Brain microvascular endothelial cell (primary cell): ENCODE data around the gene POLR3A.

ENCODE experiments used
- DNase-seq: peaks from one replicate; pipeline ENCODE4 v3.0.0-alpha.2; 2020
- H3K27ac ChIP-seq: fragments of 250-450 bp; sonication (Bioruptor Pico); 2 replicates; pipeline ENCODE4 v1.5.1; 2020; ENCODE audit warnings: mild to moderate bottlenecking, moderate library complexity
- H3K27me3 ChIP-seq: fragments of 250-450 bp; sonication (Bioruptor Pico); replicated peaks from 2 replicates; pipeline ENCODE4 v1.5.1; 2020; ENCODE audit warnings: mild to moderate bottlenecking
- H3K36me3 ChIP-seq: fragments of 250-450 bp; sonication (Bioruptor Pico); replicated peaks from 2 replicates; pipeline ENCODE4 v1.5.1; 2020; ENCODE audit warnings: mild to moderate bottlenecking
- H3K4me3 ChIP-seq: 2 replicates; pipeline ENCODE4 v1.5.1; 2011; ENCODE audit warnings: low read depth, mild to moderate bottlenecking, control low read depth, low read length, moderate library complexity
- CTCF ChIP-seq: IDR thresholded peaks from 2 replicates; pipeline ENCODE4 v1.5.1; 2011; ENCODE audit warnings: low read depth, mild to moderate bottlenecking, moderate library complexity, low read length, control low read depth, inconsistent platforms; ENCODE audit errors: missing control alignments
- in situ Hi-C: cut with HindIII; loops from 2 replicates; pipeline ENCODE4 v1.10.0; 2017; ENCODE audit warnings: low sequenced_read_pairs, low pct_ligation_motif_present

Gene POLR3A

DNA sequence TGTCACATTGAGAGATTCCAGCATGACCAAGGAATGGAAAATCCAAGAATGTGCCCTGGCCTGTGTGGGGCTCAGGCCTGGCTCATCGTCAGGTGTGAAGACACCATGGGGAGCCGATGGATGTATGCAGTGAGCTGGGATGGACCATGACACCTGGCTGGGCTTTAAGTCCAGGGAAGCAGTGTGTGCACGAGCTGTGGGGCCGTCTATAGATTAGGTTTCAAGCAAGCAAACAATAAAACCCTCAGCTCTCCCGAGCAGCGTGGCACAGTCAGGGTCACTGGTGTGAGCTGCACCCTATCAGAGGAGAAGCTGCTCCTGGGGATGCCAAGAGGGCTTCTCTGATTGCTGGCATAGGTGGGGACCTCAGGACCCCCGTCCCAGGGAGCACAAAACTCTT, 52.3 kb downstream of the POLR3A start:
- Histone ChIP-seq H3K36me3 (peaks cover 57% of the 10 kb centered on the region), H3K27me3 (no peaks in the 10 kb centered on the region), H3K27ac (no peak overlapping the region), H3K4me3 (no peak overlapping the region)
- in situ Hi-C loops = no loop called here
- no peak for DNase-seq
- no peak for TF ChIP-seq CTCF

DNA sequence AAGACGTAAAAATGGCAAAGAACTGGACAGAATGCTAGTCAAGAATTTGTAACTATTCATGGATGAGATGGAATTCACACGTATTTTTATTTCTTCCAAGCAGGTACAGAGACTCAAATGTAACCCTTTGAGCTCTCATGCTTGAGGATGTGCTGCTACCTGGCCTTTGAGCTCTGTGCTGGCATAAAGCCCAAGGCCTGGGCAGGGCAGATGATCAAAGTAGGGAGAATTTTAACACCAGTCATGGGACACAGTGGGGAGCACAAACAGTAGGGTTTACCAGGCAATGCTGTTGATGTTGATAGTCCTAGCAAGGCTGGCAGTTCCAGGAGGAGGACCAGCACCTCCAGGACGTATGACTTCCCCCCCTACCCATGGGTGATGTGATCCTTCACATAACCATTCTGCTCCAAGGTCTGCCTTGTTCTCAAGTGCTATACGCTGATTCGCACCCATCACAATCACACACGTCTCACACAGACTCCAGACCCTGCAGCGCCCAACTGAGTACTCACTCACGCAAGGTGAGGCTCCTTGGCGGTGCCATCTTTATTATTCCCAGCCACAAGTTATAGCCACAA, 54.1 kb downstream of the POLR3A start:
- in situ Hi-C loops = no loop called here
- no peak overlapping the region for H3K4me3 ChIP-seq
- H3K36me3 ChIP-seq = peaks cover 45% of the 10 kb centered on the region
- H3K27ac ChIP-seq = no peak overlapping the region
- no peak for DNase-seq
- no peaks in the 10 kb centered on the region for H3K27me3 ChIP-seq
- TF ChIP-seq CTCF = no peak

DNA sequence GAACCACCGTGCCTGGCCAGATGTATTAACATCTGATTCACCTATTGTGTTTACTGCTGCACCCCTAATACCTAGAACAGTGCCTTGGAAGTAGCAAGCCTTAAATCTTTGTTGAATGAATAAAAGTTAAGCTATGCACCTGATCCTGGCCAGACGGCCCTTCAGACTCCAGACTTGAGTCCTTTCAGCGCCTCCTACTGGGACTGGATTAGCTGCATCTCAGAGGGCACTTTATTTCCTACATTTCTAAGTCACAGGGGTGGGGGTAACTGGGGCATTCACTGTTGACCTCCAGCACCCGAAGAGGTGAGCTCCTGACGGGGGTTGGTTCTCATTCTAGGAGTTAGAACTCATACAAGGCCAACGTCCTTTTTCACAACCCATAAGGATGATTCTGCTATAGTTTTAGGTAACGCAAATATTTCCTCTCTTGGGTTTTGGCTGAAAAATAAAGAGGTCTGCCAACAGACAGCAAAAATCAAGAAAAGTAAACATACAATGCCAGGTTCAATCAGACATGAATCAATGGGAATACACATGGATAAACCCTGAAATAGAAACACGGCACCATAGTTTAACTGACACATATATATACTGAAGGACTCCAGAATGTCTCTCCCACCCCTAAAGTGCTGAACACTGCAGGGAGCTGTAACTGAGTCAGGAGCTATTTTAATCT, 54.8 kb downstream of the POLR3A start:
- peak; percentile 72 for TF ChIP-seq CTCF
- in situ Hi-C loops = no loop called here

GRCh38 chr10:77973276-77973675, 56.0 kb downstream of the POLR3A start:
- DNase-seq = no peak
- H3K36me3 ChIP-seq = peaks cover 28% of the 10 kb centered on the region
- no peak overlapping the region for H3K4me3 ChIP-seq
- no peak for TF ChIP-seq CTCF
- in situ Hi-C loops = no loop called here
- H3K27ac ChIP-seq = no peak overlapping the region
- H3K27me3 ChIP-seq = no peaks in the 10 kb centered on the region

More for the DNA sequence above, 54.8 kb downstream of the POLR3A start:
- H3K27me3 ChIP-seq = no peaks in the 10 kb centered on the region
- no peak overlapping the region for H3K27ac ChIP-seq
- no peak overlapping the region for H3K4me3 ChIP-seq
- H3K36me3 ChIP-seq = peaks cover 38% of the 10 kb centered on the region
- DNase-seq = peak; percentile 53

- in situ Hi-C loops = no loop called here
- peaks cover 17% of the 10 kb centered on the region for H3K36me3 ChIP-seq
- TF ChIP-seq CTCF = no peak
- DNase-seq = no peak
- no peak overlapping the region for H3K27ac ChIP-seq
- H3K4me3 ChIP-seq = no peak overlapping the region
- H3K27me3 ChIP-seq = no peaks in the 10 kb centered on the region
Measured at GRCh38 chr10:77972148-77972547, 57.2 kb downstream of the POLR3A start.

GRCh38 chr10:77971804-77972144, 57.5 kb downstream of the POLR3A start:
- H3K36me3 ChIP-seq = peaks cover 13% of the 10 kb centered on the region
- in situ Hi-C loops = no loop called here
- no peak for DNase-seq
- no peaks in the 10 kb centered on the region for H3K27me3 ChIP-seq
- peak overlapping the region; percentile 53 for H3K27ac ChIP-seq
- no peak for TF ChIP-seq CTCF
- no peak overlapping the region for H3K4me3 ChIP-seq
